Stimulated activated naive B cell treated with anti-CD40 and anti-IgM and Interleukin-4, amounts not matched to agents 10 μg/mL and 1 μg/mL and 100 μg/mL, for 72 hours (primary cell): ENCODE measurements around the gene MAP2K6.

Experiments
- ATAC-seq, 2 donors: fragments of 150-1000 bp; cut with Tn5 transposase; replicated peaks; 2 replicates each; pipeline ENCODE4 v1.10.0; 2021; ENCODE audit warnings: moderate library complexity in 1 of 2
- DNase-seq: peaks from one replicate; pipeline ENCODE4 v3.0.0; 2021
- H3K27ac Mint-ChIP-seq: one replicate; pipeline ENCODE4 v1.8.0; 2022; ENCODE audit warnings: mild to moderate bottlenecking, mixed read lengths
- H3K27me3 Mint-ChIP-seq, 2 donors: one replicate each; pipeline ENCODE4 v1.8.0; 2022; ENCODE audit warnings: mixed read lengths in 2 of 2
- H3K36me3 Mint-ChIP-seq, 2 donors: one replicate each; pipeline ENCODE4 v1.8.0; 2022; ENCODE audit warnings: mixed read lengths in 2 of 2, mild to moderate bottlenecking in 1 of 2
- H3K4me1 Mint-ChIP-seq, 2 donors: one replicate each; pipeline ENCODE4 v1.8.0; 2022; ENCODE audit warnings: mixed read lengths in 2 of 2, mild to moderate bottlenecking in 1 of 2
- H3K4me3 Mint-ChIP-seq, 2 donors: one replicate each; pipeline ENCODE4 v1.8.0; 2022; ENCODE audit warnings: mild to moderate bottlenecking in 2 of 2, mixed read lengths in 2 of 2, moderate library complexity in 1 of 2
- H3K9me3 Mint-ChIP-seq, 2 donors: one replicate each; pipeline ENCODE4 v1.8.0; 2022; ENCODE audit warnings: mixed read lengths in 2 of 2, mild to moderate bottlenecking in 1 of 2

MAP2K6 gene

DNA sequence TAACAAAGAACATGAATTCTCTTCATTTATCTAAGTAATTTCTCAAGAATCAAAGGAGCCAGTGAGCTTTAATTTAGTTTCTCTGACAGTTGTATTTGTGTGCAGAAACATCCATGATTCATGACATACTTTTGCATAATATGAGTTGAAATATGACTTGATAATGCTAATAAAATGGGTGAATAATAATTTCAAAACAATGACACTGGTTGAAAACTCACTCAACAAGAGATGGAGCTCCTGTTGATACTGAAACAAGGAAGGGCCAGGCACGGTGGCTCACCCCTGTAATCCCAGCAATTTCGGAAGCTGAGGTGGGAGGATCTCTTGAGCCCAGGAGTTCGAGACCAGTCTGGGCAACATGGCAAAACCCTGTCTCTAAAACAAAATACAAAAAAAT is 147.0 kb downstream of the MAP2K6 start:
- DNase-seq (no peak), ATAC-seq (no peak)
- Mint-ChIP-seq H3K4me1 (peaks cover 0 to 2% of the 10 kb centered on the region in 2 donors), H3K27ac (no peak overlapping the region), H3K36me3 (peaks cover 0 to 2% of the 10 kb centered on the region in 2 donors), H3K9me3 (no peaks in the 10 kb centered on the region), H3K27me3 (peaks cover 0 to 5% of the 10 kb centered on the region in 2 donors), H3K4me3 (no peak overlapping the region)

DNA sequence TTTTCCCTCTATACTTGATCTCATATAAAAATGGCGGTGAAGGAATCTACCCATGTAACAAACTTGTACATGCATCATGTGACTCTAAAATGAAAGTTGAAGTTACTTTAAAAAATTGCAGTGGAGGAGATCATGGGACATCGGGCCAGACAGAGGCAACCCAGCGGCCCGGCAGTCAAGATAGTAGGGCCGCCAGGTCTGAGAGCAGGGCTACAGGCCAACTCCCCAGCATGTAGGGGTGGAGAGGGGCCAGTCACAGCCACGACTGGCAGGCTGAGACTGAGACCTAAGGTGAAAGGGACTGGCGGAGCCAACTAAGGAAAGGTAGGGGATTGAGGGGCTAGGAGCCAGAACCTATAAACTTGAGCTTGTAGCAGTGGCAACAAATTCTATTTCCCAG is 150.9 kb downstream of the MAP2K6 start:
- ATAC-seq (no peak), DNase-seq (no peak)
- Mint-ChIP-seq H3K9me3 (no peaks in the 10 kb centered on the region), H3K36me3 (no peaks in the 10 kb centered on the region), H3K4me3 (no peak overlapping the region), H3K27me3 (peaks cover 0 to 5% of the 10 kb centered on the region in 2 donors), H3K4me1 (peaks cover 0 to 6% of the 10 kb centered on the region in 2 donors), H3K27ac (no peak overlapping the region)

DNA sequence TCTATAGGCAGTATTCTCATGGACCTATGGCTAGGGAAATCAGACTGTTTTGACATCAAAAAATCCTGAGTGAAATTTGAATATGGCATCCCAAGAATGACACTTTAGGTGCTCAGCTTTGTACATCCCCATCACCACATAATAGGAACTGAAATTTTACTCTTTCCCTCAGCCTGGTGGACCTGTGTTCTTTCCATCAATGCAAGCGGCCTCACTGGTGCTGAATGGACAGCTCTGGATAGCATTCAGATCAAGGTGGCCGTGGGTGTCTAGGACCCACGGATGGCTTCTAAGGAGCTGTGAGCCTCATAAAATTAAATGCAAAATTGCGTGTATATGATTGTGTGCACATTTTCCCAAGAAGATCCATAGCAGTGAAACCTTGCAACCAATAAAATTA is 152.6 kb downstream of the MAP2K6 start:
- no peak overlapping the region for H3K27ac Mint-ChIP-seq
- DNase-seq, result no peak
- no peak overlapping the region for H3K4me3 Mint-ChIP-seq
- H3K9me3 Mint-ChIP-seq, result no peaks in the 10 kb centered on the region
- peaks cover 6% of the 10 kb centered on the region in 2 donors for H3K4me1 Mint-ChIP-seq
- ATAC-seq, result peak; percentile 66 to 74
- H3K36me3 Mint-ChIP-seq, result no peaks in the 10 kb centered on the region
- peaks cover 0 to 5% of the 10 kb centered on the region in 2 donors for H3K27me3 Mint-ChIP-seq

DNA sequence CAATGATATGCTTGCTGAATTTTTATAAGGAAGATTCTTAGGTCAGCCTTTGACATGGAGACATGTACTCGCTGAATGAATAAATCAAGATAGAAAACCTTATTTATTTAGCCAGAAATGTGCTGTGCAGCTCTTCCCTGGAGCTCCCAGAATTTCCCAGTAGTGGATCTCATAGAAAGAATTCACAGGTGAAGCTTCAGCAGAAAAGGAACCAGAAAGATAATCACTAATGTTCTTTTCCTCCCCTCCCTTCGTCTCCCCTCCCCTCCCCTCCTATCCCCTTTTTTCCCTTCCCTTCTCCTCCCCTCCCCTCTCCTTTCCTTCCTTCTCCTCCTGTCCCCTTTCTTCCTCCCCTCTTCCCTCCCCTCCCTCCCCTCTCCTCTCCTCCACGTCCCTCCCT is 158.2 kb downstream of the MAP2K6 start:
- DNase-seq (no peak), ATAC-seq (no peak)
- Mint-ChIP-seq H3K9me3 (peaks cover 0 to 2% of the 10 kb centered on the region in 2 donors), H3K4me1 (peaks cover 30 to 43% of the 10 kb centered on the region in 2 donors), H3K4me3 (no peak overlapping the region), H3K36me3 (peaks cover 0 to 3% of the 10 kb centered on the region in 2 donors), H3K27ac (no peak overlapping the region), H3K27me3 (peaks cover 0 to 5% of the 10 kb centered on the region in 2 donors)

DNA sequence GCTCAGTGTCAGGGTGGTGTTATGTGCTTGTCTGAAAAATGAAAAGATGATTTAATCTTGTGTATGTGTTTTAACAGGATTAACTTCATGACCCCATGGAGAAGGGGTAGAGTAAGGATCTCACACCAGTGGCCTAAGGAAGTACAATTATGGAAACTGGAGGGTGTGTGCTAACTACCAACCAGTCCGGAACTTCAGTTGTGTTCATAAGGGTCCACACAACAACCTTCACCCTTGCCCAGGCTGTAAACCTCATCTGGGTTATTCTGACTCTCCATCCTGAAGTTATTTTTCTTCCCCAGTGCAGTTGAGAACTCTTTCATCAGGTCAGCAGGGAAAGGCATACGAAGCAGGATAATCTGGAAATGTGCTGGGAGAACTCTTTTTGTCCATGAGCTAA is 158.9 kb downstream of the MAP2K6 start:
- H3K27me3 Mint-ChIP-seq, result peaks cover 0 to 5% of the 10 kb centered on the region in 2 donors
- no peak overlapping the region for H3K27ac Mint-ChIP-seq
- peaks cover 0 to 2% of the 10 kb centered on the region in 2 donors for H3K9me3 Mint-ChIP-seq
- peaks cover 0 to 3% of the 10 kb centered on the region in 2 donors for H3K36me3 Mint-ChIP-seq
- no peak overlapping the region for H3K4me3 Mint-ChIP-seq
- ATAC-seq, result no peak
- peaks cover 30 to 43% of the 10 kb centered on the region in 2 donors for H3K4me1 Mint-ChIP-seq
- no peak for DNase-seq

DNA sequence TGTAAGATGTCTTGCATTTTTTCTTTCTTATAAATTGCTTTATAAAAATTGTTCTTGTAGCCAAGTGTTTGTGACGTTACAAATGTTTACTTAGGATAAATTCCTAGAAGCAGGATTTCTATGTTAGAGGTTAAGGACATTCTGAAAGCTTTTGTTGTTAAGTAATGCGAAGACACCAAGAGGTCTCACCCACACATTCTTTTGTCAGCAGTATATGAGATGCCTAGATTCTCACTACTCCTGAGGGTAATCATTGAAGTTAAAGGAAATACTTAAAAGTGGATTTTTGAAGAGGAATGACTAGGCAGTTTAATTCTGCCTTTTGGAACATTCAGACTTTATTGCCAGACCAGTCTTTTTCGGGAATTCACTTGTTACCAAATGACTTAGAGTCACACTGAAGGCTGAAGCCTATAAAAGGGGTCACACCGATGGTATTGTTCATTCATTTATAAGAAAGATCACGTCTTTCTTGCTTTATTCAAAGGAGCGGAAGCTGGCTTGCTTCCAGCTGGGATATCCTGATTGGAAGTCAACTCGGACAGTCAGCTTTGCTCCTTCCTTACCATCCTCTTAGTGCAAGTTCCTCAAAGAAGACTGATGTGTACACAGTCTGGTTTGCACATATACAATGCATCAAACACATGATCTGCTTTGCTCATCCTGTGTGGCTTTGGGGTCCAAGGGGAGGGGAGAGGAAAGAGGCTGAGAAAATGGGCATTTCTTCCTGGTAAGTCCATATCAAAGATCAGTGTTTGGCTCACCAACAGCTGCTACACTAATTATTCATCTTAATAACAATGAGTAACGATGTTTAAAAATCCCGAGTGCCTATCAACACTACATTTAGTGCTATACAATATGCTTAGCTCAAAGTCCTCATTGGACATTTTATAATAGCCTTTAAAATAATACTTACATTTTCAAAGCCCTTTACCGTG is 160.0 kb downstream of the MAP2K6 start:
- no peak for DNase-seq

DNA sequence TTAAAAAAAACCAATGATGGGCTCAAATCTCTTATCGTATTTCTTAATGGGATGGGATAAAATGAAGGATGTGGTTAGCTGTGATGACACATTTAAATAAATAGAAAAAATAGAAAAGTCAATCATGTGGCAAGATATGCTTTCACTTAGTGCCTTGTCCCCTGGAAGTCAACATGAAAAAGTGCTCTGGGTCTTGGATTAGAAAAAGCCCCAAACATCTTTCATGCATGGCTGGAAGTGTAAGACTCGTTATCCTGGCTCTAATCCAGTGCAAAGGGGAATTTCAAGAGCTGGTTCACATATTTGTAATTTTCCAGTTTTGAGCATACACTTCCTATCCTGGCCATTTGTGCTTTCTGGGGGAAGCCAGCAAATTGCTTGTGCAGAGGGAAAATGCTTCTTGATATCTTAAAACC is 160.9 kb downstream of the MAP2K6 start:
- ATAC-seq, result peak; percentile 32 to 56
- Mint-ChIP-seq H3K9me3 (peaks cover 0 to 8% of the 10 kb centered on the region in 2 donors), H3K4me1 (peaks cover 39 to 57% of the 10 kb centered on the region in 2 donors), H3K36me3 (peaks cover 0 to 3% of the 10 kb centered on the region in 2 donors), H3K27me3 (peaks cover 0 to 5% of the 10 kb centered on the region in 2 donors), H3K4me3 (peak overlapping the region in 1 of 2 donors; percentile 47), H3K27ac (peak overlapping the region; percentile 21)
- no peak for DNase-seq

More for the DNA sequence above, 160.0 kb downstream of the MAP2K6 start:
- Mint-ChIP-seq H3K27ac (peak overlapping the region; percentile 57), H3K27me3 (peaks cover 0 to 5% of the 10 kb centered on the region in 2 donors), H3K9me3 (peaks cover 0 to 2% of the 10 kb centered on the region in 2 donors), H3K36me3 (peaks cover 0 to 3% of the 10 kb centered on the region in 2 donors), H3K4me1 (peaks cover 32 to 48% of the 10 kb centered on the region in 2 donors), H3K4me3 (no peak overlapping the region)
- no peak for ATAC-seq

DNA sequence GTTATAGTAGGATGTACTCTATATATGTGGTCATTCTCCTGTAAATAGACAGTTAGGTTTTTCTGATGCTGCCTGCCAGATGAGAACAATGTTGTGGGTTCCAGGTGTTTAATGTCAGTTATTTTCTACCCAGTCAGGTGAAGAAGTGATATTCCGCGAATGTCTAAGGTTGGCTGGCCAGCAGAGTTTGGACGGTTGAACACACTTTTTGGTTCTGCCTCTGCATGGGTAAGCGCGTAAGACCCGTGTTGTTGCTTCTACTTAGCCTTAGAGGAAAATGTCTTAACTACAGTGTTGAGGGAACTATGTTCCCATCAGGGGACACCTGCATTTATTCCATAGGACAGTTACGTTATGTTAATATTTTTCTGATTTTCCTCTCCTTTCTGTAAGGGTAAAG is 162.6 kb downstream of the MAP2K6 start:
- H3K27me3 Mint-ChIP-seq, result peaks cover 0 to 5% of the 10 kb centered on the region in 2 donors
- ATAC-seq, result peak; percentile 17 to 30
- no peak overlapping the region for H3K4me3 Mint-ChIP-seq
- peak overlapping the region; percentile 27 for H3K27ac Mint-ChIP-seq
- peaks cover 0 to 8% of the 10 kb centered on the region in 2 donors for H3K9me3 Mint-ChIP-seq
- peaks cover 47 to 64% of the 10 kb centered on the region in 2 donors for H3K4me1 Mint-ChIP-seq
- H3K36me3 Mint-ChIP-seq, result peaks cover 0 to 3% of the 10 kb centered on the region in 2 donors
- DNase-seq, result peak; percentile 9

DNA sequence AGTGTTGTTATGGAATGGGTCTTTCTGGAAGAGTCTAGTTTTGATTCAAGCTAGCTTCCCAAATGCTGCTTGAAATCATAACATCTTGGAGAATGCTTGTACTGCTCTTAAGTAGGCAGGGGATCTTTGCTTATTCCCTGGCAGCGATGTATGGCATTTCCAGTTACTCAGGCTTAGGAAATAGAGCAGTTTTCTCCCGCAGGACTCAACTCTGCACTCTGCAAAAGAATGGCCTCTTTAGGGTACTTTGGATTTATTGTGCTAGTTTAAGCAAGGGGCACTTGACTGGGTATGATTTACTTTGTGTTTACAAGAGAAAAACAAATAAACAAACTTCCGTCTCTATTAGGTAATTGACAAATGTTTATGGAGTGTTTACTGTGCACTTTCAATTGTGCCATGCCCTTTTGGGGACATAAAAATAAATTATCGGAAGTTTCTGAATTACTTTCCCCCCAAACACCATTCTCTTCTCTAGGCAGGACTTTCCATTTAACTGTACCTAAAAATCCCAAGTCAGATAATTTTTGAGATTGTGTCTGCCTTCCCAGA is 164.0 kb downstream of the MAP2K6 start:
- peaks cover 0 to 8% of the 10 kb centered on the region in 2 donors for H3K9me3 Mint-ChIP-seq

DNA sequence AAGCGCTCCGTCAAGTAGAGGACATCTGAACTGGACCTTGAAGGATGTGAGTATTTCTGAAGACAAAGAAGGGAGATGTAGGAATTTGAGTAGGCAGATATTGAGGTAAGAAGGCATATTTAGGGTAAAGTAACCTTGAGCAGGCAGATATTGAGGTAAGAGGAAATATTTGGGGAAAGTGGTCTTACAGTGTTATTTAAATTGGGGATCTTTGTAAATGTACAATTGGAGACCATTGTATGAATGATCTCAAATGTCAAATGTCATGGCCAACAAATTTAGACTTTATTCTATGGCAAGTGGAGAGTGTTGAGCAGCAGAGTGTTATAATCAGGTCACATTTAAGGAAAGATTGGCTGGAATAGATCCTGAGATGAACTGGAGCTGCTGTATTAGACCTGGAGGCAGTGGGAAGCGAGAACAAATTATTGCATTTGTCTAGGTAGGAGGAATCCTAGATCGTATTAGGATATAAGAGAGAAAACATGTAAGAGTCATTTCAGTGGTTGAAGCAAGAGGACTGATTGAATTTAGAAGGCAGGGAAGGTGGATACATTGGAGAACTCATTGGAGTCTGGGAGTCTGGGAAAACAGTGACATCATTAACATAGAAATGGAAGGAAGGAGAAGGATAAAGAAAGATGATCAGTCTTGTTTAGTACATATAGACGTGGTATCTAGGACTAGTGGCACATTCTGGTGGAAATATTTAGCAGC is 165.6 kb downstream of the MAP2K6 start:
- peaks cover 38 to 56% of the 10 kb centered on the region in 2 donors for H3K4me1 Mint-ChIP-seq
- H3K4me3 Mint-ChIP-seq, result peak overlapping the region; percentile 2 to 52
- H3K36me3 Mint-ChIP-seq, result peaks cover 0 to 3% of the 10 kb centered on the region in 2 donors
- DNase-seq (no peak), ATAC-seq (no peak)
- H3K27ac Mint-ChIP-seq, result peak overlapping the region; percentile 14
- H3K27me3 Mint-ChIP-seq, result no peaks in the 10 kb centered on the region
- peaks cover 0 to 8% of the 10 kb centered on the region in 2 donors for H3K9me3 Mint-ChIP-seq

More for the DNA sequence above, 164.0 kb downstream of the MAP2K6 start:
- Mint-ChIP-seq H3K4me3 (no peak overlapping the region), H3K36me3 (peaks cover 0 to 3% of the 10 kb centered on the region in 2 donors), H3K27ac (no peak overlapping the region), H3K4me1 (peaks cover 44 to 66% of the 10 kb centered on the region in 2 donors), H3K27me3 (no peaks in the 10 kb centered on the region)
- DNase-seq, result no peak
- no peak for ATAC-seq

DNA sequence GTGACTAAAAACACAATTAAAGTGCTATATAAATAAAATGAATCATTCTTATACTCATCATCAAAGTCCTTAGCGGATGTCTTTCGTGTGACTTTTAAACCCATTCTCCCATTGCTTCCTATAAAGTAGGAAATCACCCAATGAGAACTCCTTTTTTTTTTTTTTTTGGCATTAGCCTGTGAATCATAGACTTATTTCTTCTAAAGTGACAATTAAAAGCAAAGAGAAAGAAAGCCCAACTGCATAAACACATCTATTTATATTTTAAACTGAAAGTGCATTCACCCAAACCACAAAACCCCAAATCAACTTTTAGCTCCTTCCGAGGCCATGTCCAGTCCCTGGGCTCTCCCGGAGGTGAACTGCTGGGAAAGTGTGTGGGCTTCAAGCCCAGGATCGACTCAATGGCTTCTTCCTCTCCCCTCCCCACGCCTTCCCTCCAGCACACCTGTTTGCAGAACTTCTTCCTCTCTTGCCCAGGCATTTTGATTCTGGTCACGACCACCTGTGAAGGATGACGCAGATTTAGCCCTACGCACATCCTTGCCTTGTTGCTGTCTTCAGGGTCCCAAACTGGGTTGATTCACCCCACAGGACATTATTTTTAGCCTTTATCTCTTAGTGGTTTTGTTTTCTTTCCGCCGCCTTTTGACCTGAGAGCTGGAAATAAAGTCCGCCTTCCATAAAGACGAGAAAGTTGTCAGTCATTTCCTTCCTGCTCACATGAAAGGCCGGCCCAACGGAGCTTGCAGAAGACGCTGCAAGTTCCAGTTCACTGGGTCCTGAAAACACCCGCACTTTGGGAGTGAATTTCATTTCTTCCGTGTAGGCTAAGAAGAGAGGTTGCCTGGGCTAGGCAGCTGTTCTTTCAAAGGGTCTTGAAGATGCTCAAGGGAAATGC is 166.8 kb downstream of the MAP2K6 start:
- H3K4me1 Mint-ChIP-seq, result peaks cover 30 to 46% of the 10 kb centered on the region in 2 donors
- ATAC-seq, result peak; percentile 91 to 92
- H3K36me3 Mint-ChIP-seq, result no peaks in the 10 kb centered on the region
- H3K27me3 Mint-ChIP-seq, result no peaks in the 10 kb centered on the region
- H3K9me3 Mint-ChIP-seq, result peaks cover 0 to 5% of the 10 kb centered on the region in 2 donors
- DNase-seq, result peak; percentile 84
- H3K27ac Mint-ChIP-seq, result peak overlapping the region; percentile 79
- peak overlapping the region; percentile 58 to 78 for H3K4me3 Mint-ChIP-seq

DNA sequence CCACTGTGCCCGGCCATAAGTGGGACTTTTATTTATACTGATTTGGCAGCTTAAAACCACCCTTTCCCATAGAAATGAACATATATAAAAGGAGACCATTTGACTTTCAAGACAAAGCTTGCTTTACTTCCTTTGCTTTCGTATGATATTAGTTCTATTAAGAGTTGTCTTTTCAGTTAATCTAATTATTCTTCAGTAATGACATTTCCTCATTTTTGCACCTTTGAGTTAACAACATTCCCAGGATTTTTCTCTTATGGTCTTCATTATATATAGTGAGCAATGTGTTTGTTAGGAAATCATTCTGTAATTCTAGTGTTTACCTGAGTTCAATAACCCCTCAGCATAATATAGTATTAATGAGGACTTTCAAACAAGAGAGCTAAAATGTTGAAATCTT is 173.8 kb downstream of the MAP2K6 start:
- Mint-ChIP-seq H3K27ac (no peak overlapping the region), H3K36me3 (no peaks in the 10 kb centered on the region), H3K27me3 (no peaks in the 10 kb centered on the region), H3K4me1 (no peaks in the 10 kb centered on the region), H3K4me3 (no peak overlapping the region), H3K9me3 (no peaks in the 10 kb centered on the region)
- ATAC-seq, result no peak
- no peak for DNase-seq

DNA sequence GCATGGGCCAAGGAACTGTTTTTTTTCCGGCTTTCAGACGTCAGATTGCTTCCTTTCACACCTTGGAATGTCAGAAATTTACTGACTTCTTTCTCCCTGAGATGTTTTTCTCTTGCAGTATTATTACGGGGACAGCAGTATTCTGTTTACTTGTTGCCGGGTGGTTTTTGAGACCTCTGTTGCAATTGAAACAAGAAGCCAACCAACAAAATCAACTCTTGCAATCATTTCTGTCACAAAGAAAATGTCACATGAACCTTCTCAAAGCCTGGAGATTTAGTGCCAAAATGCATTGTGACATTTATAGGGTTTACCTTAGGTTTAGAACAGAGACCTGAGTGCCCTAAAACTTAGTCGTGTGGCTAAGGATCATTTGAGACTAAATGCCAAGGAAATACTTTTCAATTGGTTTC is 174.3 kb downstream of the MAP2K6 start:
- no peaks in the 10 kb centered on the region for H3K4me1 Mint-ChIP-seq
- no peaks in the 10 kb centered on the region for H3K36me3 Mint-ChIP-seq
- no peak for DNase-seq
- no peak for ATAC-seq
- H3K27me3 Mint-ChIP-seq, result no peaks in the 10 kb centered on the region
- no peak overlapping the region for H3K4me3 Mint-ChIP-seq
- H3K27ac Mint-ChIP-seq, result no peak overlapping the region
- H3K9me3 Mint-ChIP-seq, result no peaks in the 10 kb centered on the region
